ENCODE results near the gene DEPDC1B.
"Not testable (repeated sequence)": the region's sequence is repeated elsewhere in the genome, so short reads cannot be mapped to it uniquely, and the experiment has no call there.

Gene DEPDC1B

GRCh38 chr5:60699609-60700415, at the start of gene DEPDC1B:
Gene DEPDC1B (minus strand): TSS chr5:60700166. CDS start chr5:60700093, 73 bp downstream.
- DNase-seq (ENCODE audit: low spot score), result peak; percentile 81

DNA sequence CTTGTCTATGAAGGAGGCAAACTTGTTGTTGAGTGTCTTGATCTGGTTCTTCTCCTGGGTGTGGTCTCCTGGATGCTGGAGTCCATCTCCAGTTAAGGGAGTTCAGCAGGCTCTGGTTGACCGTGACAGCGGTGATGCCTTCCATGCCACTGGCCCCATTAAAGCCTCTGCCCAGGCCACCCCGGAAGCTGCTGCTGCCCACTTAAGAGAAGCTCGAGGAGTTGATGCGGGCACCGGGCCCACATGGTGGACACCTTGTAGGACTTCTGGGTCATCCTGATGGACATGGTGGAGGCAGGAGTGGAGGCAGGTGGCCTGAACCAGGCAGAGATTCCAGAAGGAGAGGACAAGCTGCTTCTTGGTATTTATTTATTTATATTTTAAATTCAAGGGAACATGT, 44.7 kb upstream of the DEPDC1B start:
- no peak for DNase-seq (ENCODE audit: low spot score)

DNA sequence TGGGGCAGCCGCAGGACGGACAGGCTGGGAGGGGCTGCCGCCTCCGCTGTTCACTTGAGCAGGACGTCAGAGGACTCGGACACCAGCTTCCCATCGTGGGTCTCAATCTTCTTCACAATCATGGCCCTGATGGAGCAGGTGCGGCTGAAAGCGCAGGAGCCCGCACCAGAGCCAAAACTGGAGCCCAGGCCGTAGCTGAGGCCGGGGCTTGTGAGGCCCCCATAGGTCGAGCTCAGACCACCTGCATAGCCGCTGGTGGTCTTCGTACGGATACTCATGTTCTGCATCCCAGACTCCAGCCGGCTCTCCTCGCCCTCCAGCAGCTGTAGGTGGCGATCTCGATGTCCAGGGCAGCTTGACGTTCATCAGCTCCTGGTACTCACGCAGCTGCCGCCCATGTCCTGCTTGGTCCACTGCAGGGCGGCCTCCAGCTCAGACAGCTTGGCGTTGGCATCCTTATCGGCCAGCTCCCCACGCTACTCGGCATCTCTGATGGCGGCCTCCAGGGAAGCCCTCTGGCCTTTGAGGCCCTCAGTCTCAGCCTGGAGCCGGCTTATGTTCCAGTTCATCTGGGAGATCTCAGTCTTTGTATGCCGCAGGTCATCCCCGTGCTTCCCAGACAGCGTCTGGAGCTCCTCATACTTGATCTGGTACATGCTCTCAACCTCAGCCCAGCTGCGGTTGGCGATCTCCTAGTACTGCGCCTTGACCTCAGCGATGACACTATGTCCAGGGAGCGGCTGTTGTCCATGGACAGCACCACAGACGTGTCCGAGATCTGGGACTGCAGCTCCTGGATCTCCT, 43.7 kb upstream of the DEPDC1B start:
- DNase-seq (ENCODE audit: low spot score), result no peak

DNA sequence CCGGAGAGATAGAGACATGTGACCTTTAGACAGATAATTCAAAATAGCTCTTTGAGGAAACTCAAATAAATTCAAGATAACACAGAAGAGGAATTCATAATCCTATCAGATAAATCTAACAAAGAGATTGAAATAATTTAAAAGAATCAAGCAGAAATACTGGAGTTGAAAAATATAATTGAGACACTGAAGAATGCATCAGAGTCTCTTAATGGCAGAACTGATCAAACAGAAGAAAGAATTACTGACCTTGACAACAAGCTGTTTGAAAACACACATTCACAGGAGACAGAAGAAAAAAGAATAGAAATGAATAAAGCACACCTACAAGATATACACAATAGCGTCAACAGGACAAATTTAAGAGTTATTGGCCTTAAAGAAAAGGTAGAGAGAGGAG, 40.4 kb upstream of the DEPDC1B start:
- no peak for DNase-seq (ENCODE audit: low spot score)

DNA sequence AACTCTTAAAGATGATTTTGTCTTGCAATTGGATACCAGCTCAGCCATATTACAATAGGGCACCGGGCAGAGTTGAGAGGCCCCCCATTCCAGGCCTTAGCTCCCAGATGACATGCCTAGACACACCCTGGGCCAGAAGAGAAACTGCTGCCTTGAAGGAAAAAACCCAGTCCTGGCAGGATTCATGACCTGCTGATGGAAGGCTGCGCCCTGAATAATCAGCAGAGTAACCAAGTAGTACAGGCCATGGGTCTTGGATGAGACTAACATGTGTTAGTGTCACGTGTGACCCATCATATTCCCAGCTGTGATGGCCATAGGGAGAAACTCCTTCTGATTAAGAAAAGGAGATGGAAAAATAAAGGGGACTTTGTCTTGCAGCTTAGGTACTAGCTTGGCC, 39.0 kb upstream of the DEPDC1B start:
- DNase-seq (ENCODE audit: low spot score), result no peak

GRCh38 chr5:60738461-60738860, 38.5 kb upstream of the DEPDC1B start:
- DNase-seq (ENCODE audit: low spot score), result no peak

GRCh38 chr5:60730858-60731257, 30.9 kb upstream of the DEPDC1B start:
- not testable (repeated sequence) for DNase-seq (ENCODE audit: low spot score)

- DNase-seq (ENCODE audit: low spot score), result no peak
Measured at GRCh38 chr5:60727033-60727679, 27.2 kb upstream of the DEPDC1B start.

DNA sequence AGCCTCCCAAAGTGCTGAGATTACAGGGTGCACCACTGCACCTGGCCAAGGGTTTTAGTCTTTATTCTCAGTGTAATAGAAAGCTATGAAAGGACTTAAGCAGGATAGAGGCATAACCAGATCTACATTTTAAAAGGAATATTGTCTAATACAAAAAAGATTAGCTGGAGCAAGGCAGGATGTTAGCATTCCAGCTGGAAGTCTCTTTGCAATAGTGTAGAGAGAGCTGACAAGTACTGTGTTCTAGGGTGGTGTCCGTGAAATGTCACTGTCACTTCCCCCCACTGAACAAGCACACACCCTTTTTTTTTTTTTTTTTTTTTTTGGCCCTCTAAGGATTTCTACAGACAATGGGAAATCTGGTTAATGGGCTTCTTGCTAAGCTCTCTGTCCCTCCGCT, 24.2 kb upstream of the DEPDC1B start:
- no peak for DNase-seq (ENCODE audit: low spot score)

DNA sequence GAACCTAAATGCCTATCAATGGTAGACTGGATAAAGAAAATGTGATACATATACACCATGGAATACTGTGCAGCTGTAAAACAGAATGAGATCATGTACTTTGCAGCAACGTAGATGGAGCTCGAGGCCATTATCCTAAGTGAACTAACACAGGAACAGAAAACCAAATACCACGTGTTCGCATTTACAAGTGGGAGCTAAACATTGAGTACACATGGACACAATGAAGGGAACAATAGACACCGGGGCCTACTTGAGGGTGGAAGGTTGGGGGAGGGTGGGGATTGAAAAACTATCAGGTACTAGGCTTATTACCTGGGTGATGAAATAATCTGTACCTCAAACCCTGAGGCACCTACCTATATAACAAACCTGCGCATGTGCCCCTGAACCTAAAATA, 22.4 kb upstream of the DEPDC1B start:
- no peak for DNase-seq (ENCODE audit: low spot score)

DNA sequence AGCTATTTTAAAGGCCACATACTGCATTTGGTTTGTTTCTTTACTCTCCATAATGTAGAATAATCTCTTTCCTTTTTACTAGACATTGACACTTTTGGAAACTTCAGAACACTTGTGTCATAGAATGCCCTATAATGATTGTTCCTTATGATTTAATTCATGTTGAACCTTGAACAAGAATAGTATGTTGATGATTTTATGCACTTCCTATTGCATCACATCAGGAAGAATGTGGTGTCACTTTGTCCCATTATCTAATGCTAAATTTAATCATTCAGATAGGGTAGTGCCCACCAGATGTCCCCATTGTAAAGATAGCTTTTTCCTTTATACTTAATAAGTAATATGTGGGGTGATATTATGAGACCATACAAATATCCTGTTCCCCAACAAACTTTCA, 19.4 kb upstream of the DEPDC1B start:
- DNase-seq (ENCODE audit: low spot score), result no peak

DNA sequence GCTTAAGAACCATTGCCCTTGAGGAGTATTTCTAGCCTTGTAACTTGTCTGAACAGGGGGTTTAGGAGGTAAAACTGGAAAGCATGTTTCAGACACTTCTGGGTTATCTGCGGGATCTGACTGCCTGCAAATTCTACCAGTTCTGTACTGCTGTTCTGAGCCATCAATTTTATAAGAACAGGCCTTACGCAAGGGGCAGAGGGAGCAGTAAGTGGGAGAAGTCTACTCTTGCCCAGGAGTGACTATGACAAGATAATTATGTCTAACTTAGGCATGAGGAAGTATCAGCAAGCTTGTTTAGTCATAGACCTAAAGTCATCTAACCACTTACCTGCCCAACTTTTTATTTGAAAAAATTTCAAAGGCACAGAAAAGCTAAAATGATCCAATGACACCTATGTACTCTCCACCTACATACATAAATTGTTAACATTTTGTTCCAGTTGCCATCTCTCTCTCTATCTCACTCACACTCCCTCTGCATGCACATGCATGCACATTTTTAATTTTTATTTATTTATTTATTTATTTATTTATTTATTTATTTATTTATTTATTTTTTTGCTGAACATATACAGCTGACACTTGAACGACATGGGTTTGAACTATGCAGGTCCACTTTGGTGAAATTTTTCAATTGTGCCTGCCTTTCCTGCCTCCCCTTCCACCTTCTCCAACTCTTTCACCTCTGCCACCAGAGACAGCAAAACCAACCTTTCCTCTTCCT, 18.4 kb upstream of the DEPDC1B start:
- DNase-seq (ENCODE audit: low spot score), result no peak

GRCh38 chr5:60715201-60715928, 15.4 kb upstream of the DEPDC1B start:
- DNase-seq (ENCODE audit: low spot score), result not testable (repeated sequence)

DNA sequence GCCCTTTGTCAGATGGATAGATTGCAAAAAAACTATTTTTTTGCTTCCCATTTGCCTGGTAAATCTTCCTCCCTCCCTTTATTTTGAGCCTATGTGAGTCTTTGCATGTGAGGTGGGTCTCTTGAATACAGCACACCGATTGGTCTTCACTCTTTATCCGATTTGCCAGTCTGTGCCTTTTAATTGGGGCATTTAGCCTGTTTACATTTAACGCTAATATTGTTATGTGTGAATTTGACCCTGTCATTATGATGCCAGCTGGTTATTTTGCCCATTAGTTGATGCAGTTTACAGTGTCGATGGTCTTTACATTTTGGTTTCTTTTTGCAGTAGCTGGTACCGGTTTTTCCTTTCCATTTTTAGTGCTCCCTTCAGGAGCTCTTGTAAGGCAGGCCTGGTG, 13.0 kb upstream of the DEPDC1B start:
- DNase-seq (ENCODE audit: low spot score), result no peak

DNA sequence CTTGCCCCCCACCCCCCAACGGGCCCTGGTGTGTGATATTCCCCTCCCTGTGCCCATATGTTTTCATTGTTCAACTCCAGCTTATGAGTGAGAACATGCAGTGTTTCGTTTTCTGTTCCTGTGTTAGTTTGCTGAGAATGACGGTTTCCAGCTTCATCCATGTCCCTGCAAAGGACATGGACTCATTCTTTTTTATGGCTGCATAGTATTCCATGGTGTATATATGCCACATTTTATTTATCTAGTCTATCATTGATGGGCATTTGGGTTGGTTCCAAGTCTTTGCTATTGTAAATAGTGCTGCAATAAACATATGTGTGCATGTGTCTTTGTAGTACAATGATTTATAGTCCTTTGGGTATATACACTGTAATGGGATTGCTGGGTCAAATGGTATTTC, 11.9 kb upstream of the DEPDC1B start:
- not testable (repeated sequence) for DNase-seq (ENCODE audit: low spot score)

- no peak for DNase-seq (ENCODE audit: low spot score)
Measured at GRCh38 chr5:60710362-60710761, 10.4 kb upstream of the DEPDC1B start.

DNA sequence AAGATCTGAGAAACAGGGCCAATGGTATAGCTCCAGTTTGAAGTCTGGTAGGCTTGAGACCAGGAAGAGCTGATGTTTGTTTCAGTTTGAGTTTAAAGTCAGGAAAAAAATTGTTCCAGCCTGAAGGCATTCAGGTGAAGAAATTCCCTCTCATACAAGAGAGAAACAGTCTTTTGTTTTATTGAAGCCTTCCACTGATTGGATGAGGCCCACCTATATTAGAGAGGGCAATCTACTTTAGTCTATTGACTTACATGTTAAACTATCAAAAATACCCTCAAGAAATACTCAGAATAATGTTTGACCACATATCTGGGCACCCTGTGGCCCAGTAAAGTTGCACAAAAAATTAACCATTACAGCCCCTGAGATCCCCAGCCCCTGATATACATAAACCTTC, 5.2 kb upstream of the DEPDC1B start:
- DNase-seq (ENCODE audit: low spot score), result no peak

DNA sequence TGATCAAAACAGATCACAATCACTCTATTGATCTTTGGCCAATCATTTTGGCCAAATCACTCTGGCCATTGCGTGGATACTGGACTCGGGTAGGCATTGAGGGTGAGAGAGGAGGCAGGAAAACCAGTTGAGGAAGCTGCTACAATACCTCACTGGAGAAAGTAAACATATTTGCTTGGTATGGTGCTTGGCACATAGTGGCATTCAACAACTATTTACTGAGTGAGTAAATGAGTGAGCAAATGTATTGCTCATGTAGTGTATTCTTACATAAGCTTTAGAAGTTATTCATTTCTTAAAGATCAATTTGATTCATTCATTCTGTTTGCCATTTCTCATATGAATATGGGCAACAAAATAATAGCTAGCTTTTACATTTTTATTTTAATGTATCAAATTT, 4.0 kb upstream of the DEPDC1B start:
- no peak for DNase-seq (ENCODE audit: low spot score)

DNA sequence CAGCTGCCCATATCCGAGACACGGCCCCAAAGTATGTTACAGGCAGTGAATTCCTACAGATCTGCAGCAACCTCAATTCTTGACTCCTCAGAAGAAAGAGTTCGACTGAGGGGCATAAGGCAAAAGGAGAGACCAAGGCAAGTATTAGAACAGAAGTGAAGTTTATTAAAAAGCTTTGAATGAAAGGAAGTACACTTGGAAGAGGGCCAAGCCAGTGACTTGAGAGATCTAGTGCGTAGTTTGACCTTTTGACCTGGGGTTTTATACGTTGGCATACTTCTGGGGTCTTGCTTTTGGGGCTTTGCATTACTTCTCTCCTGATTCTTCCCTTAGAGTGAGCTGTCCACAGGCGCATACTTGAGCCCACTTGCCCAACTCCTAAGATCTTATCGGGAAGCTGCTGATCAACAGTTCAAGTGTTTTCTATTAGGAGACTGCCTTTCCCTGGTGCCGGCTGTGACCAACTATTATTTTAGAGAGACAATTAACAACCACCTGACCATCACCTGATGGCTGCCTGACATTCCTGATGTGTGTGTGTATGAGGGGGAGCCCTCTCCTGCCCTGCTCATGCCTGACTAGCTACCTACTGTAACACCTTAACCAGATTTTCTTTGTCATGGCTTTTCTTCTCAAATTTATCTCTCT, 1.5 kb upstream of the DEPDC1B start:
- DNase-seq (ENCODE audit: low spot score), result no peak

- DNase-seq (ENCODE audit: low spot score), result peak; percentile 23
Measured at GRCh38 chr5:60700416-60700757, 421 bp upstream of the DEPDC1B start.

- no peak for DNase-seq (ENCODE audit: low spot score)
Measured at GRCh38 chr5:60699288-60699608, 718 bp downstream of the DEPDC1B start.

Measured in globus pallidus (tissue), 1 donor.